Bronchial epithelial cell (primary cell): ENCODE measurements around the gene RNF2. TPM values are rescaled to one million over a fixed set of nuclear protein-coding genes. Genes with fewer than 3 reads are reported as not detected.

Experiments used
- DNase-seq: peaks from one replicate; pipeline ENCODE4 v3.0.0-alpha.2; 2010; ENCODE audit warnings: low read depth
- FAIRE-seq: peaks from 2 replicates; lab custom pipeline; 2011; peaks lifted over from hg19 to GRCh38; lab: Jason Lieb, UNC
- H3K27me3 ChIP-seq: 2 replicates; pipeline ENCODE4 v1.5.1; 2011; ENCODE audit warnings: low read length; ENCODE audit not compliant: control insufficient read depth, insufficient read depth
- H3K36me3 ChIP-seq: 2 replicates; pipeline ENCODE4 v1.5.1; 2011; ENCODE audit warnings: low read length; ENCODE audit not compliant: control insufficient read depth, insufficient read depth
- H3K4me3 ChIP-seq: 2 replicates; pipeline ENCODE4 v1.5.1; 2011; ENCODE audit warnings: mild to moderate bottlenecking, low read depth, low read length, control low read depth
- CTCF ChIP-seq: IDR thresholded peaks from 2 replicates; pipeline ENCODE4 v1.5.1; 2011; ENCODE audit warnings: mild to moderate bottlenecking, moderate library complexity, low read length, control low read depth, inconsistent platforms; ENCODE audit not compliant: insufficient read depth, severe bottlenecking
- total RNA-seq: library from RNA; depleted of rRNA; stranded (reverse); fragments of >200 nt; gene quantifications from 2 replicates; pipeline ENCODE4 v1.2.1, GENCODE V29; 2014

Gene RNF2
- total RNA-seq, 1 donor from 2014 or later = 19.2 TPM

- TF ChIP-seq CTCF = no peak
- H3K27me3 ChIP-seq = no peaks in the 10 kb centered on the region
- FAIRE-seq (no peak), DNase-seq (no peak)
- no peak overlapping the region for H3K4me3 ChIP-seq
- H3K36me3 ChIP-seq = no peaks in the 10 kb centered on the region
Observed at GRCh38 chr1:185132534-185132933, 87.2 kb downstream of the RNF2 start.

GRCh38 chr1:185137896-185138545, 92.7 kb downstream of the RNF2 start:
- H3K4me3 ChIP-seq = no peak overlapping the region
- TF ChIP-seq CTCF = no peak
- no peaks in the 10 kb centered on the region for H3K27me3 ChIP-seq
- FAIRE-seq (no peak), DNase-seq (no peak)
- H3K36me3 ChIP-seq = no peaks in the 10 kb centered on the region

- FAIRE-seq (no peak), DNase-seq (no peak)
- Histone ChIP-seq H3K27me3 (no peaks in the 10 kb centered on the region), H3K36me3 (no peaks in the 10 kb centered on the region), H3K4me3 (no peak overlapping the region)
- TF ChIP-seq CTCF = no peak
Observed at GRCh38 chr1:185139246-185139645, 93.9 kb downstream of the RNF2 start.

- DNase-seq (peak; percentile 30), FAIRE-seq (no peak)
- H3K27me3 ChIP-seq = no peaks in the 10 kb centered on the region
- TF ChIP-seq CTCF = no peak
- H3K4me3 ChIP-seq = no peak overlapping the region
- H3K36me3 ChIP-seq = peaks cover under 1% of the 10 kb centered on the region
Observed at GRCh38 chr1:185144233-185144632, 98.9 kb downstream of the RNF2 start.

GRCh38 chr1:185151215-185151614, 105.9 kb downstream of the RNF2 start:
- FAIRE-seq (no peak), DNase-seq (no peak)
- Histone ChIP-seq H3K4me3 (no peak overlapping the region), H3K27me3 (no peaks in the 10 kb centered on the region), H3K36me3 (peaks cover 1% of the 10 kb centered on the region)
- TF ChIP-seq CTCF = no peak

Other genes starting within 250 kb of the RNF2 start
- 97.4 and 169 TPM in 2 replicates for gene NIBAN1, start 71.0 kb upstream of the RNF2 start, total RNA-seq
- gene TRMT1L, start 111.4 kb downstream of the RNF2 start, total RNA-seq = 17.4 and 21.9 TPM in 2 replicates
- gene SWT1, start 111.6 kb downstream of the RNF2 start, total RNA-seq = 2.6 and 2.9 TPM in 2 replicates